Heart left ventricle (tissue), 16 donors: Measurements from ENCODE around the gene MRRF. TPM values are rescaled to one million over a fixed set of nuclear protein-coding genes. Genes with fewer than 3 reads are reported as not detected.

Experiments used
- ATAC-seq, 4 donors: fragments of 200-7000 bp; cut with Tn5 transposase; one replicate each; pipeline ENCODE4 v1.9.1; 2020 to 2022; ENCODE audit warnings: moderate library complexity in 4 of 4, mild to moderate bottlenecking in 3 of 4, moderate number of reproducible peaks in 1 of 4
- DNase-seq, 5 donors: peaks; one replicate each; pipeline ENCODE4 v3.0.0-alpha.2; 2020
- H3K27ac ChIP-seq, 12 donors: fragments of 200-600 bp; sonication (generic) in 4 of 12; one replicate each; pipeline versions ENCODE4 v1.5.0 to v1.8.0; 2016 to 2022; ENCODE audit warnings: mild to moderate bottlenecking in 2 of 12
- H3K27me3 ChIP-seq, 9 donors: fragments of 200-600 bp; sonication (generic) in 2 of 9; one replicate each; pipeline versions ENCODE4 v1.5.1 to v1.8.0; 2016 to 2022; ENCODE audit warnings: mild to moderate bottlenecking in 3 of 9
- H3K36me3 ChIP-seq, 9 donors: fragments of 200-600 bp; sonication (generic) in 2 of 9; one replicate each; pipeline versions ENCODE4 v1.5.0 to v1.8.0; 2018 to 2022; ENCODE audit warnings: mild to moderate bottlenecking in 2 of 9
- H3K4me1 ChIP-seq, 12 donors: fragments of 200-600 bp; sonication (generic) in 4 of 12; one replicate each; pipeline versions ENCODE4 v1.5.0 to v1.8.0; 2016 to 2022; ENCODE audit warnings: mild to moderate bottlenecking in 3 of 12
- H3K4me3 ChIP-seq, 12 donors: fragments of 200-600 bp; sonication (generic) in 4 of 12; one replicate each; pipeline versions ENCODE4 v1.5.0 to v1.8.0; 2017 to 2022; ENCODE audit warnings: mild to moderate bottlenecking in 9 of 12, moderate library complexity in 4 of 12
- H3K9me3 ChIP-seq, 12 donors: fragments of 200-600 bp; sonication (generic) in 4 of 12; one replicate each; pipeline versions ENCODE4 v1.5.0 to v1.8.0; 2016 to 2022; ENCODE audit warnings: mild to moderate bottlenecking in 1 of 12
- CTCF ChIP-seq, 12 donors: fragments of 200-600 bp; sonication (generic) in 4 of 12; IDR thresholded peaks; one replicate each; pipeline versions ENCODE4 v1.5.0 to v1.8.0; 2018 to 2022; ENCODE audit warnings: antibody characterized with exemption in 12 of 12, mild to moderate bottlenecking in 5 of 12
- POLR2A ChIP-seq, 2 donors: fragments of 450-650 bp; IDR thresholded peaks; one replicate each; pipeline ENCODE4 v1.6.1; 2017; ENCODE audit warnings: antibody characterized with exemption in 2 of 2, mild to moderate bottlenecking in 2 of 2, moderate library complexity in 2 of 2
- WGBS, 4 donors: extraction: QIAGEN DNeasy Blood & Tissue Kit in 2 of 4; methylation state at CpG; one replicate each; pipeline versions ENCODE4 v1.1.5 to v1.1.7; 2013 to 2018; 5-methylcytosine and 5-hydroxymethylcytosine counted together
- intact Hi-C, 10 donors: fragments of 100-400 bp; cut with DNase I; formaldehyde crosslinking; loops; one replicate each; pipeline versions ENCODE4 v1.11.1 to v1.14.2; 2022
- polyA plus RNA-seq, 2 donors: library from polyadenylated mRNA; stranded (reverse); fragments of 200-250 nt; gene quantifications; one replicate each; pipeline ENCODE4 v1.2.3, GENCODE V29; 2013
- total RNA-seq, 9 donors: library from RNA; depleted of rRNA in 2 of 9; stranded (reverse); fragments of >200 nt in 2 of 9; fragmentation: NEBNext Ultra II Directional in 3 of 9; extraction: Animal tissue kit (Norgen Biotek cat#: 25700) in 3 of 9; gene quantifications; one replicate each; pipeline versions ENCODE4 v1.1.0 to v1.2.4, GENCODE V29; 2016 to 2023
- donor health status: ischemic (EF 13 %, LVEDD 7.1; RV severe dilation, severe dysfunction).
- donor health status: healthy with polysubstance abuse.
- donor health status: DM: no; HTN: yes; CAD: no.
- donor health status: DM: no; HTN: no; CAD: no.
- donor health status: ischemic (EF 25% LVEDD 6.9; RV normal size, moderate dysfunction).
- donor health status: ischemic (EF 25% LVEDD 5.7; RV mildly dilated, moderate dysfunction).
- donor health status: healthy.
- donor health status: DM: yes; HTN: yes; CAD: no.
- donor health status: ischemic (EF 35%, LVEDD 5.7; RV mildly dilated, moderate dysfunction).
- donor health status: nonischemic (EF 11% LVEDD 7.7; RV severe dilation, severe dysfunction).
- donor health status: DM: yes; HTN: yes; CAD: no.
- donor health status: PGD.
- donor health status: ischemic (EF 29% LVEDD 5.4; RV normal size, mild dysfunction).
- donor health status: nonischemic (EF 23%, LVEDD 6.1; RV moderate dilation, normal function).

The MRRF gene
- total and polyA plus RNA-seq, 11 donors = 27.0 to 48.1 (median 36.0) TPM

GRCh38 chr9:122216798-122217418, 47.8 kb upstream of the MRRF start:
- Histone ChIP-seq H3K9me3 (no peaks in the 10 kb centered on the region), H3K36me3 (no peaks in the 10 kb centered on the region), H3K27ac (no peak overlapping the region), H3K4me3 (no peak overlapping the region), H3K27me3 (peaks cover 45 to 100% (median 94%) of the 10 kb centered on the region in 9 donors), H3K4me1 (peaks cover 0 to 60% (median 26%) of the 10 kb centered on the region in 12 donors)
- intact Hi-C loops = no loop called here
- no peak for ATAC-seq
- 42 to 64% (median 52%) methylated on average over 33 to 35 of the region's 35 CpGs for WGBS, 4 donors
- no peak for TF ChIP-seq CTCF (IDR thresholded peaks at IDR 0.05)
- no peak for TF ChIP-seq POLR2A (IDR thresholded peaks at IDR 0.05)
- DNase-seq = no peak

- H3K27ac ChIP-seq = no peak overlapping the region
- H3K27me3 ChIP-seq = peaks cover 45 to 100% (median 96%) of the 10 kb centered on the region in 9 donors
- intact Hi-C loops = no loop called here
- no peaks in the 10 kb centered on the region for H3K9me3 ChIP-seq
- DNase-seq = no peak
- TF ChIP-seq POLR2A (IDR thresholded peaks at IDR 0.05) (no peak), CTCF (IDR thresholded peaks at IDR 0.05) (no peak)
- WGBS, 4 donors = 42 to 62% (median 54%) methylated on average over 4 of the region's 4 CpGs
- ATAC-seq = no peak
- no peaks in the 10 kb centered on the region for H3K36me3 ChIP-seq
- H3K4me1 ChIP-seq = peaks cover 0 to 60% (median 26%) of the 10 kb centered on the region in 12 donors
- H3K4me3 ChIP-seq = no peak overlapping the region
Observed at GRCh38 chr9:122217640-122218039, 47.0 kb upstream of the MRRF start.

- intact Hi-C loops = no loop called here
- TF ChIP-seq POLR2A (IDR thresholded peaks at IDR 0.05) (no peak), CTCF (IDR thresholded peaks at IDR 0.05) (no peak)
- DNase-seq (no peak), ATAC-seq (no peak)
- Histone ChIP-seq H3K4me1 (peaks cover 0 to 64% (median 26%) of the 10 kb centered on the region in 12 donors), H3K27me3 (peaks cover 45 to 100% (median 96%) of the 10 kb centered on the region in 9 donors), H3K4me3 (peak overlapping the region in 2 of 12 donors; percentile 2 to 42), H3K27ac (no peak overlapping the region), H3K36me3 (no peaks in the 10 kb centered on the region), H3K9me3 (no peaks in the 10 kb centered on the region)
- 43 to 56% (median 51%) methylated on average over 11 of the region's 11 CpGs for WGBS, 4 donors
Observed at GRCh38 chr9:122218071-122218934, 46.4 kb upstream of the MRRF start.
